Tibial artery (tissue), 4 donors: Measurements from ENCODE around the gene SMAD6.
A peak's percentile ranks its signal among the peaks of the same experiment; 100 is the strongest.

ENCODE experiments used
- DNase-seq, 2 donors: peaks; one replicate each; pipeline ENCODE4 v3.0.0-alpha.2; 2019
- H3K27ac ChIP-seq, 2 donors: fragments of 200-600 bp; sonication (generic) in 1 of 2; 1 replicate in 1 of 2; 2 replicates in 1 of 2; pipeline ENCODE4 v1.5.1; 2018 to 2019; ENCODE audit warnings: mild to moderate bottlenecking in 1 of 2
- H3K27me3 ChIP-seq, 2 donors: fragments of 200-600 bp; sonication (generic) in 1 of 2; one replicate each; pipeline versions ENCODE4 v1.5.1 to v1.6.0; 2016 to 2019
- H3K36me3 ChIP-seq, 3 donors: fragments of 200-600 bp; sonication (generic) in 2 of 3; one replicate each; pipeline ENCODE4 v1.5.1; 2016 to 2019; ENCODE audit warnings: mild to moderate bottlenecking in 2 of 3
- H3K4me1 ChIP-seq, 4 donors: fragments of 200-600 bp; sonication (generic) in 2 of 4; 1 replicate in 3 of 4; 2 replicates in 1 of 4; pipeline ENCODE4 v1.5.1; 2016 to 2019
- H3K4me3 ChIP-seq, 2 donors: fragments of 200-600 bp; sonication (generic) in 1 of 2; 1 replicate in 1 of 2; 2 replicates in 1 of 2; pipeline ENCODE4 v1.5.1; 2018 to 2019; ENCODE audit warnings: mild to moderate bottlenecking in 2 of 2
- H3K9me3 ChIP-seq, 3 donors: fragments of 200-600 bp; sonication (generic) in 1 of 3; one replicate each; pipeline ENCODE4 v1.5.1; 2016 to 2019
- CTCF ChIP-seq, 2 experiments: fragments of 200-600 bp in 1 of 2; fragments of 450-650 bp in 1 of 2; IDR thresholded peaks; one replicate each; pipeline ENCODE4 v1.5.1; 2017 to 2019; ENCODE audit warnings: antibody characterized with exemption in 2 of 2, mild to moderate bottlenecking in 1 of 2, moderate library complexity in 1 of 2
- intact Hi-C: fragments of 100-400 bp; cut with DNase I; formaldehyde crosslinking; loops from one replicate; pipeline ENCODE4 v1.15.0; 2023; ENCODE audit warnings: low total_unique reads

Gene SMAD6

GRCh38 chr15:66740802-66741201 is 38.8 kb downstream of the SMAD6 start:
- Histone ChIP-seq H3K9me3 (no peaks in the 10 kb centered on the region), H3K27me3 (no peaks in the 10 kb centered on the region), H3K4me3 (no peak overlapping the region), H3K36me3 (no peaks in the 10 kb centered on the region), H3K4me1 (peaks cover 0 to 95% (median 56%) of the 10 kb centered on the region in 4 donors), H3K27ac (peak overlapping the region; percentile 57 to 62)
- intact Hi-C loops, result no loop called here
- peak; percentile 76 to 86 for DNase-seq
- TF ChIP-seq CTCF (IDR thresholded peaks at IDR 0.05), result no peak

DNA sequence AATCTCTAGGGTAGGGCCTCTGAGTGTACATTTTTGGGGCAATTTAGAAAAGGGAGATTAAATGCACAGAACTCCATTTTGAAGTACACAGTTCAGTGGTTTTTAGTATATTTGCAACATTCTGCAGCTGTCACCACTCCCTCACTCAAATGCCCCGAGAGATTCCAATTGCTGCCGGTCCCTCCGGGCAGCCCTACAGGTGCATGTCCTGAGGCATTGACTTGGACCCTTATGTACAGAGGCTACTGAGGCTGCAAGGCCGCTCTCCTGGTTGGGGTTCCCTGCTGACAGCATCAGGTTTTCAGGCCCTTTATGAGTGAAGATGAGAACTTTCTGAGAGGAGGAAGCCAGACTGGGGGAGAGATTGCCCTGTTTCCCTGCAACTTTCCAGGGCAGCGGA is 39.6 kb downstream of the SMAD6 start:
- DNase-seq, result no peak
- Histone ChIP-seq H3K36me3 (no peaks in the 10 kb centered on the region), H3K4me3 (no peak overlapping the region), H3K27me3 (no peaks in the 10 kb centered on the region), H3K4me1 (peaks cover 0 to 95% (median 56%) of the 10 kb centered on the region in 4 donors), H3K9me3 (no peaks in the 10 kb centered on the region), H3K27ac (peak overlapping the region; percentile 57 to 62)
- no peak for TF ChIP-seq CTCF (IDR thresholded peaks at IDR 0.05)
- intact Hi-C loops, result no loop called here

GRCh38 chr15:66742286-66742685 is 40.2 kb downstream of the SMAD6 start:
- H3K27me3 ChIP-seq, result no peaks in the 10 kb centered on the region
- H3K36me3 ChIP-seq, result no peaks in the 10 kb centered on the region
- no peak for TF ChIP-seq CTCF (IDR thresholded peaks at IDR 0.05)
- H3K4me1 ChIP-seq, result peaks cover 0 to 95% (median 56%) of the 10 kb centered on the region in 4 donors
- no peak for DNase-seq
- intact Hi-C loops, result no loop called here
- no peaks in the 10 kb centered on the region for H3K9me3 ChIP-seq
- peak overlapping the region in 1 of 2 donors; percentile 32 for H3K27ac ChIP-seq
- H3K4me3 ChIP-seq, result no peak overlapping the region

- H3K36me3 ChIP-seq, result no peaks in the 10 kb centered on the region
- DNase-seq, result no peak
- H3K27me3 ChIP-seq, result no peaks in the 10 kb centered on the region
- H3K4me3 ChIP-seq, result no peak overlapping the region
- peak overlapping the region in 1 of 2 donors; percentile 19 for H3K27ac ChIP-seq
- peaks cover 0 to 95% (median 62%) of the 10 kb centered on the region in 4 donors for H3K4me1 ChIP-seq
- intact Hi-C loops, result no loop called here
- no peaks in the 10 kb centered on the region for H3K9me3 ChIP-seq
- no peak for TF ChIP-seq CTCF (IDR thresholded peaks at IDR 0.05)
Measured at GRCh38 chr15:66743204-66743603, 41.2 kb downstream of the SMAD6 start.

DNA sequence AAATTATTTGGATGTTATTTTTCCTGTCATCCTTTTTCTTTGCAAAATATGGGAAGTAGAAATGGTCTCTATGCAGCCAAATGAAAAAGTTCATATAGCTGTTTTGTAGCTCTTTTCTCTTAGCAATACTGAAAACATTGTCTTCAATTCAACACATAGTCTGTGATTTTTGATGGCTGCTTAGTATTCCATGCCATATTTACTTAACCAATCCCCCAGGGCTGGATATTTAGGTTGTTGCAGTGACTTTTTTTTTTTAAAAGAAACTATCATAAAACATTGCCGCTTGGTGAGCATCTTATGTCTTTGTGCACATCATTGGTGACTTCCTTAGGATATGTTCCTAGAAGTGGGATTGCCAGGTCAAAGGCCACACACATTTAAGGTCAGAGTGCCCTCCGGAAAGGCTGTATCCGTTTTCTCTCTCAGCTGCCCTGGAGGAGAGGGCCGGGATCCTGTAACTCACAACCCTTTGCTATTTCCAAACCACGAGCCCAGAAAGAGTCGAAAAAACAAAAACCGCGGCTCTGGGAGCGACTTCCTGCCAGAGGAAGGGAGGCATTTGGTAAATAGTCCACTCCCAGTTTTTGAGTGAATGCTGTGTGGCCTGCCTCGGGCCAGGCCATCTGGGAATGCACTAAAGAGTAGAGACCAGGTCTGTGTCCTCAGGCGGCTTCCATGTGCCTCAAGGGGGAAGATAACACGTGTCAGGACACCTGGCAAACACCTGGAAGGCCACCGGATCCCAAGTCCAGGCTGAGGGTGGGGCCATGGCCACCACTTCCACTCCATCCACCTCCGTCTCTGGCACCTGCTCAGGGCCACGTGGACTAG is 41.9 kb downstream of the SMAD6 start:
- peak overlapping the region; percentile 65 to 73 for H3K27ac ChIP-seq
- H3K9me3 ChIP-seq, result no peaks in the 10 kb centered on the region
- no peak overlapping the region for H3K4me3 ChIP-seq
- H3K27me3 ChIP-seq, result no peaks in the 10 kb centered on the region
- intact Hi-C loops, result no loop called here
- TF ChIP-seq CTCF (IDR thresholded peaks at IDR 0.05), result no peak
- no peaks in the 10 kb centered on the region for H3K36me3 ChIP-seq
- peak in 1 of 2 donors; percentile 63 for DNase-seq
- peaks cover 0 to 98% (median 69%) of the 10 kb centered on the region in 4 donors for H3K4me1 ChIP-seq
